GM21515 (cell line): Measurements from ENCODE around the gene MPEG1.

ENCODE experiments used
- ATAC-seq: cut with Tn5 transposase; IDR thresholded peaks from one replicate; pipeline ENCODE4 v1.9.1; 2021; ENCODE audit not compliant: unreplicated experiment

The MPEG1 gene

DNA sequence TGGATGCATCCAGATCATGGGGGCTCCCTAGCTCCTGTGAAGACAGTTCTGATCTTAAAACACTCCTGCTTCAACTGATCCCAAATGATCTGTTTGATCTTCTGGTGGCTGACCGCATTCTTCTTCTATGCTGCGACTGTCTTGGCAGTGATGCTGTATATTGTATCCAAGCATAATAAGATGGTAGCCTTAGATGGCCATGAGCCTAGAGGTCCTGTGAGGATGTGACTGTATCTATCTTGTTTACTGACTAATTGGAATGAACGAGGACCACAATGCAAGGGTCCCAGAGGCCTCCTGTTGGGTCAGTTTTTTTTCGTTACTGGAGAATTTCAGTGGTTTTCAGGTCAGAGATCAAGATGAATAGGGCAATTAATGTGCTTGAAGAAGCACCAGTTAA, 7.1 kb upstream of the MPEG1 start:
- ATAC-seq = no peak

DNA sequence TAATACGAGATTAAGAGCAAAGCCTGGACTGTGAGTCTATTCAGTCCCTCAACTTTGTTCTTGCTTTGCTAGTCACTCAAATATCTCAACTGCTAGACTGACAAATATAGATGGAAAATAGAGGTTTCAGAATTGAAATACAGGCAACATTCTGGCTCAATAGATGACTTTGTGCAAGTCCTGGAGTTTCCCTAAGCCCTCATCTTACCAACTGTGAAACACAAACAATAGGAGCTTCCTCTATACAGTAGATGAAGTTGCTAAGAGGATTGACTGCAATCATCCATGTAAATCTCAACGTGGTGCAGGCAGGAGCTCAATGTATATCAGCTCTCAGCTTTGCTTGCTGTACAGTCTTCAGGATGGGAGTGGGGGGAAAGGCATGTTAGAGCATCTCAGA, 6.2 kb upstream of the MPEG1 start:
- ATAC-seq = no peak

DNA sequence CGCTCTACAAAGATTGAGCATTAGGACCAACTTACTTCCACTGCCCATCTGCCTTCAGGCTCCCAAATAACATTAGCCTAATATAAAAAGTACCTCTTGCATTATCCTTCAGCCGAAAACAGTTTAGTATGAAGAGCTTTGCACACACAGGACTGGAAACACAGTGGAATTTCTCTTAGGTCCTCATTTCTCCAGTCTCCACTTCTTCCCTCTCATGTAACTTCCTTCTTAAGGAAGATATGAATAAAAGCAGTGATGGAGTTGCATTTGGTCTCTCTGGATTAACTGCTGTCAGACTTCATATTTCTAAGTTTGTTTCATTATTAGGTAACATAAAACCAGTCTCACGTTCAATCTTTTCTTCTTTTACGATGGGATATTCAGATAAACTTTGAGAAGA, 5.6 kb upstream of the MPEG1 start:
- ATAC-seq = no peak

DNA sequence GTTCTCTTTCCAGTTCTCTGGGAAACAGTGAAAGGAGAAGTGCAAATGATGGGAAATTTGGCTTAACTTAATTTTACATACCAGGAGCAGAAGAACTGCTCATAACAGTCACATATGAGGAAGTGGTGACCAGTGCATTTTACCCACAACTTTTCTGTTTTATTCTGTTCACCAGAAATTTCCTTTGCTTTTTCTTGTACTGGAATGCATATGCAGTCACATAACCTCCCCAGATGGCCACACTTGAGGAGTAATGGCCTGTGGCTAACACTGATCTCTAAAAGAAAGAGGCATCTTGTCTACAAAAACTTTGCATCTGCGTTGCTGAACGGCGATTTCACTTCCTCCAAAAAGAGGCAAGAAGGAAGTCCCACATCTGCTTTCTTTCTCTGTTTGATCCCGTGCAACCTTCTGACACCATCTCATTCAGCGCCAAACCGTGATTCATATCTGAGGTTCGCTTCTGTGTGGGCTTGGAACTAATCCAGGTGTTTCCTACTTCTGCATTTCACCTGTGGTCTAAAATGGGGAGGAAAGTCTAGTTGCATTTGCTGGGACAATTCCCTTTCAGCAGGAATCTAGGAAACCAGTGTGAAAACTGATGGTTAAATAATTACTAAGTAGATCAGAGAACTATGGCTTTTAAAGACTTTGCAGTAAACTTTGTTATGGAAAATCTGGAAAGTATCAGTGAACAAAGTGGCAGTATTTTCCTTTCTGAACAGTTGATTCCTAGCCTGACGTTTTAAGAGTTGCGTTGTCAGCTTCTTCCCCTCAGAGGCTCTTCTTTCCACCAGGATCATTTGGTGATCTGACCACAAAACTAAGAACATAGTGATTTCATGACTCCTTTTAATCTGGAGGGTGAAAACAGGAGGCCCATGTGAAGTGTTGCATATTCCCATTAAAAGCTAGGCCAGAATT, 4.2 kb upstream of the MPEG1 start:
- peak; percentile 83 for ATAC-seq

DNA sequence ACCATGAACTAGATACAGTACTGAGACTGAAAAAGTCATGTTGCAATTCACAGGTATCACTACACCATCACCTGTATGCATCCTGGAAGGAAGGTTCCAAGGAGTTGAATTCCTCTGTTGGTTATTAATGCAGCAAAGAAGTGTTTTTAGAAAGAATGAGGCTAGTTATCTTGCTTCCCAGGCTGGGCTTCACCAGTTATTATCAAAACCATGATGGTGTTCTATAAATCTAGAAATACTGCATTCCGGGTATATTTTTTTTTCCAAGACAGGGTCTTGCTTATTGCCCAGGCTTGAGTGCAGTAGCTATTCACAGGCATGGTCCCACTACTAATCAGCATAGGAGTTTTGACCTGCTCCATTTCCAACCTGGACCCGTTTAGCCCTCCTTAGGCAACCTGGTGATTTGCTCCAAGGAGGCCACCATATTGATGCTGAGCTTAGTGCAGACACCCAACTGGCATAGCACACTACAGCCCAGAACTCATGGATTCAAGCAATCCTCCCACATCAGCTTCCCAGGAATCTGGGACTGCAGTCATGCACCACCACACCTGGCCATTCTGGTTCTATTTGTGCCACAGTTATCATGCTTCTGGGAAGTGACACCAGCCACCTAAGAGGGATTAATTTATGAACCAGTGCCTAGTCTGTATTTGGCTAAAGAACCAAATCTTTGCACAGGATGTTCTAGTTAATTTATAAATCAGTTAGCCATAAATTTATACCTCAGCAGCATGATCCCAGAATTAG, 1.6 kb upstream of the MPEG1 start:
- no peak for ATAC-seq

DNA sequence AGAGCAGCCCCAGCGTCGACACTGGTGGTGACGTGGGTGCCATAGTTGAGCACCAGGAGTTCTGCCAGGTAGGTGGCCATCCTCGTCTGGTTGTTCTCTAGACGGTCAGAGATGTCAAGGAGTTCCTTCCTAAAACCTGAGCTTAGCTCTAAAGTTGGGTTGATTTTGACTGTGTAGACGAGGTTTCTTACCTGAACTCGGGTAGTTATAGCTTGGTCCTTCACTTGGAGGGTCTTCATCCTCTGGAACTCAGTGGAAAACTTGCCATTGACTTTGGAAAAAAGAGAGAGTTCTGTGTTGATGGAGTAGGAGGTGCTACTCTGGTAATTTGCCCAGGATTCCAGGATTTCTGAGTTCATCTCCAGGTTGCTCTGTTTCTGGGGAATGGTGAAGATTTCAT, 505 bp downstream of the MPEG1 start:
- ATAC-seq = no peak

DNA sequence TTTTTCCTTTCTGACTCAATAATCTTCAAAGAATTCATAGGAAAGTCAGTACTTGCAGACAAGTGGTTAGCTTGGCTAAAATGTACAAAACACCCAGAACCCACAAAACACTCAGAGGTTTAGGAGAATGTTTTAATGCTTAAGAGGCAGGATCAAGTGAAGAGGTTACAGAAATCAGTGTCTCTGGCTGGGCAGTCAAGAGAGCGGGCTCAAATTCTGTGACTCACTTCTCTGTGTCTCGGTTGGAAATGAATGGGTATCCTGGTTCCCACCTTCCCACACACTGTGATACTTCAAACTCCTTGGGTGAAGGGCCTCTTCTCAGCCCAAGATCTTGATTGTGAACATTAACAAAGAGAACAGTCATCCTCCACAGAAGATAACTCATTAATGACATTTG, 3.8 kb downstream of the MPEG1 start:
- ATAC-seq = no peak

DNA sequence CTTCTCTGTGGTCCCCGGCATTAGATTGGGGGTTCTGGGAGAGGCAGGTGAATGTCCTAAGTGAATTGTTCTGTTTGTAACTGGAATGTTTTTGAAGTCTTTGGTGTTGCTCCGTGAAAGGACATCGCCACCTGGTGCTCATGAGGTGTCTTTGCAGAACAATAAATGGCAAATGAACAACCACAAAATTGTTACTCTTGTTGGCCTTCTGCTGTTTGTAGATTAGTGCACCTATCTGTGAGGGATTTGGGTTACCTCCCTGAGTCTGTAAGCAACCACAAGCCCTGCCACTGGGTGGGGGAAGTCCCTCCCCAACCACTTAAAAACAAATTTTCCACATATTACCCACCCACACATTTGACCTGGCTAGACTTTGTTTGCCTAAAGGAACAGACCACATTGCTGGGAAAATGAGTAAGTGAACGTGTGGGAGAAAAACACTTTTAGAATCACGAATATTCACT, 4.7 kb downstream of the MPEG1 start:
- ATAC-seq = peak; percentile 55

DNA sequence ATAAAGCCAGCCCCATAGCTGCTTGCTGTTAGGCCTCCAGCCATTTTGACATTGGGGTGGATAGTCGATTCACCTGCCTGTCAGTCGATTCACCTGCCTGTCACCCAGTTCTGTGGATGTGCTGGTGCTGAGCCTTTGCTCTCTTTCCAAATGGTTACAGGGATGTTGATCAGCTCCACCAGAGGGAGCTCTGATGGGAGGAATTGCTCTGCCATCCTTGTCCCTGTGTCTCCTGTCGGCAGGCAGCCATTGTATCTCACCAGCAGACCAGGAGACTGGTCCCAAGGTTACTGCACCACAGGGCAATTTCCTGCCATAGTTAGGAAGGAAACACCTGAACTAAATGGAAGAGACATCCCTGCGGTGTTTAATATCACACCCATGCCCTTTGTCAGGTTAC, 6.1 kb downstream of the MPEG1 start:
- ATAC-seq = no peak

DNA sequence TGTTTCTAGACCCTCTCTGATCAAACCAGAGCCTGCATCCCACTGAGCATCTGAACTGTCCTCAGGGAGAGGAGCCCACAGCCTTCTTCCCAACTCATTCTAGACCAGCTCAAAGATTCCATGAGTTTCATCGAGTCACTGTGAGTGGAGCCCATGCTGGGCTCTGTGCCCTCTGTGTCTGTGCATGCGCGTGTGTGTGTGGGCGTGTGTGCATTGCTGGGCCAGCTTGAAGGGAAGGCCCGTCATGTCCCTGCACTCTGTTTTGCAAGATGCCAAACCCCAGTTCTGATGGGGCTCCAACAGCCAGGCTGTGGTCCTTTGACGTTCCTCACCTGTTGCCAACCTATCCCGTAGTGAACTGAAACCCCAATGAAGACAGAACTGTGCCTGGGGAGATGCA, 7.1 kb downstream of the MPEG1 start:
- ATAC-seq = no peak

DNA sequence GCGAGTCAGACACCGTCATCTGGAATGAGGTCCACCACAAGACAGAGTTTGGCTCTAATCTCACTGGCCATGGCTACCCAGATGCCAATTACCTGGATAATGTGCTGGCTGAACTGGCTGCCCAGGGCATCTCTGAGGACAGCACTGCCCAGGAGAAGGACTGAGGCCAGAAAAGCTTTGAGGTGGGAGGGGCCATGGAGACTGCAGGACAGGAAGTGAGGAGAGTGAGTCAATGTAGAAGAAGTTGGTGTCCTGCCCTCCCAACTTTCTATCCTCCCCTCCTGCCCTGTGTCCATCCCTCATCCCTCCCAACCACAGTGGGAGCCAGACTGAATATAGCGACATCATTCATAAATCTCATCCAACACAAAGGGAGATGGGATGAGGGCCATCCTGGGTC, 8.0 kb downstream of the MPEG1 start:
- no peak for ATAC-seq

DNA sequence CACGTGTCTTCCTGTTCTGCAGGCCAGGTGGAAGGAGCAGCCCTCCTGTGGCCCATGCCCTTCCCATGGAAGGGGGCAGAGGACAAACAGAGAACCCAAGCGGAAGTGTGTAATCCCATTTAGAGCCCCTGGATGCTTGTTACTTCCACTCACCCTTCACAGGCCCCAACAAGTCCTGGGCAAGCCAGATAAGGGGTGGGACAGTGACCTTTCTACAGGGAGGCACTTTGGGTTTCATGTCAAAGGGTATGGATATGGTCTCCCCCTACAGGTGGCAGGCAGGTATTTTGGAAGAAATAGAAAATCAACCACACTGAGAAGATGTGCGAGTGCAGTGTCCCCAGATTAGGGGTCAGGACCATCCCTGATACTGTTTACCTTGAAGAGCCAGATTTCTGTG, 11.4 kb downstream of the MPEG1 start:
- ATAC-seq = no peak

DNA sequence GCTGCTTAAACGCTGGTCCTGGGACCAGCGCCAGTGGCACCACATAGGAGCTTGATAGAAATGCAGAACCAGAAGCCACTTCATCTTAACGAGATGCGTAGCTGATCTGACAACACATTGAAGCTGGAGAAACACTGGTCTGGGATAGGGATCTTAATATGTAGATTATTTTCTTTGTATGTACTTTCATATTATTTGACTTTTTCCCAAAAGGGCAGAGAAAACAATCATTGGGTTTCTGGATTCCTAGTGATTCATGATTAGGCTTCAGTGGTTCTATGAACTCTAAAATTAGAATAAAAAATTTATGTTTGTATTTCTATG, 12.3 kb downstream of the MPEG1 start:
- no peak for ATAC-seq

DNA sequence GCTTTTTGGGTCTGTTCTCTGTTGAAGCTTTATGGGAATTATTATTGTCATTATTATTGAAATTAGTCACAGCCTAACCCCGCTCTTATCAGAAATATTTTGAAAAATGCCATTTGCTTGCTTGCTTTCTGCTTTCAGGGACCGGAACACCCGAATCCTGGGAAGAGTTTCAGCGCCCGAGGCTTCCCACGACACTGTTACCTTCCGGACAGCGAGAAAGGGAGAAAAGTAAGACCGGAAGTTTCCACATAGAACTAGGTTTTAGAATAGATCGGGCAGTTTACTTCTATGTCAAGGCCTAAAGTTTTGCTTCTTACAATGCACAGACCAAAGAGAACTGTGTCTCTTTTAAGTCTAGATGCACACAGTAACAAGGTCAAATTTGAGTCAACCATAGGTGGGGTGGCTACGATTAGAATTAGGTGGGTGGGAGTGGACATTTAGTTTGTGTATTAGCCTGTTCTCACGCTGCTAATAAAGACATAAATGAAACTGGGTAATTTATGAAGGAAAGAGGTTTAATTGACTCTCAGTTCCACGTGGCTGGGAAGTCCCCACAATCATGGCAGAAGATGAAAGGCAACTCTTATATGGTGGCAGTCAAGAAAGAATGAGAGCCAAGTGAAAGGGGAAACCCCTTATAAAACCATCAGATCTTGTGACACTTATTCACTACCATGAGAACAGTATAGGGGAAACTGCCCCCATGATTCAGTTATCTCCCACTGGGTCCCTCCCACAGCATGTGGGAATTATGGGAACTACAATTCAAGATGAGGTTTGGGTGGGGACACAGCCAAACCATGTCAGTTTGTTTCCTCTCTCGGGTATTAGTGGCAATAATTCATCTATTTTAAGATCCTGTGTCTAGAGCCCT, 12.9 kb downstream of the MPEG1 start:
- no peak for ATAC-seq

DNA sequence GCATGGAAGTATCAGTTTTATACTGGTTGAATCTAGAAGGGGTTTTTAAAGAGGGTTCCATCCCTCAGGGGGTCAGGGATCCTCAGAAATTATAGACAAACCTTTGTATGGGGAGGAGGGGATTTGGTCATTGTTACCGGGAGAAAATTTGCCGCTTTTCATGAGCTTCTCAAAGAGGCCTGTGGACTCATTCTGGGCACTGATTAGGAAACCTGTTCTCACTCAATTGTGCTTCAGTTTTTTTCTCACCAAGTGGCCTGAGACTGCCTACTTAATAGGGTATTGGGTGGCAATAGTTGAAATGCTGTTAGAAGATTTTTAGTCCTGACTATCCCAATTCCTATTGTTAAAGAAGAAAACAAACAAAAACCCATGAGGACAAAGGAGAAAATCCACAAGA, 14.0 kb downstream of the MPEG1 start:
- no peak for ATAC-seq

DNA sequence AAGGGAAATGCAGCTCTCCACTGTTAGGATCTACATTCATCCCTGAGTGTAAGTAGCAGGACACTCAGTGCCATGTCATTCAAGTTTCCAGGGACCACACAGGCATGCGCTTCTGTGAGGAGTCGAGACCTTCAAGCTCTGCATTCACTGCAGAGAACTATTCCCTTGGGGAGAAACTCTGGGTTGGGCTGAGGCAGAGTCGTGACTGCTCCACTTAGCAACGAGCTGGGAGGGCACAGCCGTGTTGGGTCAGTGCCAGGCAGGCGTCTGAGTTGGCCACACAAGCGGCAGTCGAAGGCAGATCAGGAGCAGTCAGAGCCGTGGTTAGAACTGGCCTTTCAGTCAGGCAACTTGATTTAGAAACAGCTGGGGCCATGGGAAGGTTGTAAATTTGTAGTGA, 14.7 kb downstream of the MPEG1 start:
- no peak for ATAC-seq

DNA sequence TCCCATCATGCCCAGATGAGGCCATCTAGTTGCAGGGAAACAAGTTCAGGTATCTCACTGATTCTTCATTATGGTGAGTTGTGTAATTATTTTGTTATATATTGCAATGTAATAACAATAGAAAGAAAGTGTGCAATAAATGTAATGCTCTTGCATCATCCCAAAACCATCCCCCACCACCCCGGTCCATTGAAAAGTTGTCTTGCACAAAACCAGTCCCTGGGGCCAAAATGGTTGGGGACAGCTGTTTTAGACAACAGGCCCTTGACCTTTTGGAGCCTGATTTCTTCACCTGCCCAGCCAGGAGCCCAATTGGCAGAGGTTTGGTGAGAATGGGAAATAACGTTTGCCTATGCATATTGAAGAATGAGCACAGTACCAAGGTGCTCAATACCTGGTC, 15.9 kb downstream of the MPEG1 start:
- no peak for ATAC-seq

DNA sequence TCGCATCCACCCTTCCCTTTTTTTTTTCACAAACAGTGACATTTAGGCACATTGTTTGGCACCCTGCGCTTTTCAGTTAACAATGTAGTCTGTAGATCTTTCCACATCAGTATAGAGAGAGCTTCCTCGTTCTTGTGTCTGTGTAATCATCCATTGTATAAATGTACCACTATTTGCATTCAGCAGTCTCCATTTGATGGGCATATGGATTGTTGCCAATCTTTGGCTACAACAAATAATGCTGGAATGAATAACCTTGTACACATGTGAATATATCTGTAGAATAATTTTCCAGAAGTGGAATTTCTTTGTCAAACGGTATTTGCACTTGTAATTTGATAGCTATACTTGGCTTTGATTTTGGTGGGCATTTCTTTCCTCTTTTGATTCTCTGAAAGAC, 17.1 kb downstream of the MPEG1 start:
- ATAC-seq = no peak

DNA sequence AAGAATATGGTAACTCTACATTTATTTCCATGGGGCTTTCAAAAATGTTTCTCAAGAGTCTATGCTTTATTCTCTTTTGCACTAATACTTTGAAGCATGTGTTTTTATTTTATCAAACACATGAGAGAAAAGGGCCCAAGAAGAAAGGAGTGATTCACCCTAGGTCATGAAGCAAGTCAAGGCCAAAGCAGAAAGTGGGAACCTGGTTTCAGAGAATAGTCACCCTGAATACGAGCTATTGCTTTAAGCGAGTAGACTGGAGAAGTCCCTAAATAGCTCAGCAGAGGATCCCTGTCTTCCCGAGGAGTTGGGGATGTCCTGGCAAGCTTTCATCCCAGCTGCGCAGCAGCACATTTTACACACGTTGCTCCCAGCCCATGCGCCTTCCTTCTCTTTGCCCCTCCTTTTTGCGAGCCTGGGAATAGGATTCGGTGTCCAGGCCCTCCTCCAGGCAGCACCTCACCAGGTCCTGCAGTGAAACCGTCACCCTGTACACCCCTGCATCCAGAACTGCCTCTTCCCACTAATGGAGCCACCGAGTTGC, 19.1 kb downstream of the MPEG1 start:
- no peak for ATAC-seq

DNA sequence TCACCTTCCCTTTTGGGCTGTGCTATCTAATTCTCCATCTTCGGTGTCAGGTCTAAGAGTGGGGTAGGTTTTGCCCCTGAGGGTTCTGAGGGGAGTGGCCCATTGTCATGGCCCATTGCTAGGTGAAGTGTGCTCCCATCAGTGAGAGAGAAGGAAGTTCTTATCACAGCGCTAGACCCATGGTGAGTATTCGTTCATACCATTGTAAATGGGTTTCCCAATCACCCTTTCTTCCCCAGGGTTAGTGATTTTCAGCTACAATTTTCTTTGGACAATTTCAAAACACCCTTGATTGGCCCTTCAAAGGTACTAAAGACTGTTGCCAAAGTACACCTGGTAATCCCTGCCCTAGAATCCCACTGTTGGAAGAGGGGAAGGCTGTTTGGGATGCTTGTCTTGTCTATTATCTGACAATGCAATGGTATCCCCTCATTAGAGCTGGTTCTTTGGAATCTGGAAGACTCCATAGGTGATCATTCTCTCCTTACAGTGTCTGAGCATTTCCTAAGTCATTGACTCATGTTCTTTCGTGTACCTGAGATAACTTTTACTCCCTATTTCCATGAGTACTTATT, 20.2 kb downstream of the MPEG1 start:
- no peak for ATAC-seq

DNA sequence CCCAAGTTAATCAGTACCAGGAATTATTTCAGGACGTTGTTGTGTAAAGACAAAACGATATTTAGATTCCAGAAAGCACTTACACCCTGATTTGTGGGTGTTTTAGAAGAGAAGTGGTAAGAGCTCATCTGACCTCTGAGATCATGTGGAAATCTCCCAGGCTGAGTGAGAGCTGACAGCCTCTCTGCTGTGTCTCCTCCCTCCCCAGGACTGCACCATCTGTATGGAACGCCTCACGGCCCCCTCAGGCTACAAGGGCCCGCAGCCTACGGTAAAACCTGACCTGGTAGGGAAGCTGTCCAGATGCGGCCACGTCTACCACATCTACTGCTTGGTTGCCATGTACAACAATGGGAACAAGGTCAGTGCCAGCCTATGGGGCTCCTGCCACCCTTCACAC, 20.8 kb downstream of the MPEG1 start:
- ATAC-seq = no peak
